NCI-H1105 treated with DMSO at 0.1 percent for 48 hours (cell line): ENCODE results near the gene RGS7.
"Not testable (repeated sequence)": the region's sequence is repeated elsewhere in the genome, so short reads cannot be mapped to it uniquely, and the experiment has no call there.

Experiments used
- DNase-seq: peaks from one replicate; lab custom pipeline; 2025; lab: John Stamatoyannopoulos, UW

Gene RGS7

GRCh38 chr1:241271427-241271826, 85.6 kb downstream of the RGS7 start:
- no peak for DNase-seq

- DNase-seq: no peak
Measured at GRCh38 chr1:241270016-241270415, 87.0 kb downstream of the RGS7 start.

GRCh38 chr1:241269116-241269515, 87.9 kb downstream of the RGS7 start:
- DNase-seq: no peak

- no peak for DNase-seq
Measured at GRCh38 chr1:241266121-241266520, 90.9 kb downstream of the RGS7 start.

GRCh38 chr1:241265428-241265827, 91.6 kb downstream of the RGS7 start:
- DNase-seq: no peak

GRCh38 chr1:241263346-241263745, 93.7 kb downstream of the RGS7 start:
- DNase-seq: no peak

- no peak for DNase-seq
Measured at GRCh38 chr1:241253471-241253870, 103.5 kb downstream of the RGS7 start.

- DNase-seq: peak; percentile 85
Measured at GRCh38 chr1:241250465-241250864, 106.5 kb downstream of the RGS7 start.

- no peak for DNase-seq
Measured at GRCh38 chr1:241240069-241240468, 116.9 kb downstream of the RGS7 start.

GRCh38 chr1:241237873-241238272, 119.1 kb downstream of the RGS7 start:
- DNase-seq: no peak

- DNase-seq: peak; percentile 8
Measured at GRCh38 chr1:241235256-241235897, 121.6 kb downstream of the RGS7 start.

GRCh38 chr1:241229711-241230110, 127.3 kb downstream of the RGS7 start:
- DNase-seq: no peak

- peak; percentile 48 for DNase-seq
Measured at GRCh38 chr1:241229216-241229615, 127.8 kb downstream of the RGS7 start.

- no peak for DNase-seq
Measured at GRCh38 chr1:241228339-241228738, 128.7 kb downstream of the RGS7 start.

GRCh38 chr1:241225741-241226140, 131.3 kb downstream of the RGS7 start:
- peak; percentile 81 for DNase-seq

- not testable (repeated sequence) for DNase-seq
Measured at GRCh38 chr1:241224189-241224588, 132.8 kb downstream of the RGS7 start.

- not testable (repeated sequence) for DNase-seq
Measured at GRCh38 chr1:241222813-241223212, 134.2 kb downstream of the RGS7 start.

- no peak for DNase-seq
Measured at GRCh38 chr1:241221319-241221718, 135.7 kb downstream of the RGS7 start.

- DNase-seq: not testable (repeated sequence)
Measured at GRCh38 chr1:241220913-241221312, 136.1 kb downstream of the RGS7 start.

GRCh38 chr1:241219449-241219848, 137.6 kb downstream of the RGS7 start:
- no peak for DNase-seq

- DNase-seq: peak; percentile 75
Measured at GRCh38 chr1:241217516-241217915, 139.5 kb downstream of the RGS7 start.

GRCh38 chr1:241215683-241216082, 141.3 kb downstream of the RGS7 start:
- no peak for DNase-seq

GRCh38 chr1:241215203-241215602, 141.8 kb downstream of the RGS7 start:
- no peak for DNase-seq

- DNase-seq: no peak
Measured at GRCh38 chr1:241213139-241213538, 143.9 kb downstream of the RGS7 start.
